Right kidney (tissue), 1 donor: Measurements from ENCODE around the gene BICD2.

ENCODE experiments used
- DNase-seq: peaks from one replicate; pipeline ENCODE4 v3.0.0-alpha.2; 2016

Gene BICD2

DNA sequence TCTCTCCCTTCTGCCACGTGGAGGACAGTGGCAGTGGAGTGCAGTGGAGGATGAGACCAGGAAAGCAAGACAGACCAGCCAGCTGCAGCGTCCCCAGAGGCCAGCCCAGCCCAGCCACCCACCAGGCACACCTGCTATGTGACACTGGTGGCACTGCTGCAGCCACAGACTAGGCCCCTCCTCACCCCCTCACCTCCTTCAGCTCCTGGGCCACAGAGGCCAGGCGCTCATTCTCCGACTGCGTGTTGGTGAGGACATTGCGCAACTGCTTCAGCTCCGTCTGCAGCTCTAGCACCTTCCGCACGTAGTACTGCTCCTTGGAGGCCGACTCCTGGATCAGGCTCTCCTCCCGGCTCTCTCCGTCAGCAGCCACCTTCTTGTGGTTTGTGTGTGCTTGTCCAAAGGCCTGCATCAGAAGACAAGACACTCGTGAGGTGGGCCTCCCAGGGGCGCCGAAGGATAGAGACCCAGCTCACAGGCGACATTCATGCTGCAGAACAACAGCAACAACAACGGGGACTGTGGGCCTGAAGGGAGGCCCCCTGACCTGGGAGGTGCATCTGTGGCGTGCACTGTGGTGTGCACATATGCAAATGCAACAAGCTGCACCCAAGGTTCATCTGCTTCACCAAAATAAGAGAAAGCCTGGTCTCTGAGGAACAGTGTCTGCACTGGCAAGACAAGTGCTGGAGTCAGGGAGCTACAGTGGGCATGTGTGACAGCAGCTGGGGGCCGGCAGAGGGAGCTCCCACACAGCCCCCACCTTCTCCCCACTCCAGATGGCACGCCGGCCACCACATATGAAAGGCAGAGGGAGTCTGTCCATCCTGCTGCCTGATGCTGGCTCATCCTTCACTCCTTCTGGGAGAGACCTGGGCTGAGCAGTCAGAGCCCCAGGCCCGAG is 35.5 kb downstream of the BICD2 start:
- no peak for DNase-seq

DNA sequence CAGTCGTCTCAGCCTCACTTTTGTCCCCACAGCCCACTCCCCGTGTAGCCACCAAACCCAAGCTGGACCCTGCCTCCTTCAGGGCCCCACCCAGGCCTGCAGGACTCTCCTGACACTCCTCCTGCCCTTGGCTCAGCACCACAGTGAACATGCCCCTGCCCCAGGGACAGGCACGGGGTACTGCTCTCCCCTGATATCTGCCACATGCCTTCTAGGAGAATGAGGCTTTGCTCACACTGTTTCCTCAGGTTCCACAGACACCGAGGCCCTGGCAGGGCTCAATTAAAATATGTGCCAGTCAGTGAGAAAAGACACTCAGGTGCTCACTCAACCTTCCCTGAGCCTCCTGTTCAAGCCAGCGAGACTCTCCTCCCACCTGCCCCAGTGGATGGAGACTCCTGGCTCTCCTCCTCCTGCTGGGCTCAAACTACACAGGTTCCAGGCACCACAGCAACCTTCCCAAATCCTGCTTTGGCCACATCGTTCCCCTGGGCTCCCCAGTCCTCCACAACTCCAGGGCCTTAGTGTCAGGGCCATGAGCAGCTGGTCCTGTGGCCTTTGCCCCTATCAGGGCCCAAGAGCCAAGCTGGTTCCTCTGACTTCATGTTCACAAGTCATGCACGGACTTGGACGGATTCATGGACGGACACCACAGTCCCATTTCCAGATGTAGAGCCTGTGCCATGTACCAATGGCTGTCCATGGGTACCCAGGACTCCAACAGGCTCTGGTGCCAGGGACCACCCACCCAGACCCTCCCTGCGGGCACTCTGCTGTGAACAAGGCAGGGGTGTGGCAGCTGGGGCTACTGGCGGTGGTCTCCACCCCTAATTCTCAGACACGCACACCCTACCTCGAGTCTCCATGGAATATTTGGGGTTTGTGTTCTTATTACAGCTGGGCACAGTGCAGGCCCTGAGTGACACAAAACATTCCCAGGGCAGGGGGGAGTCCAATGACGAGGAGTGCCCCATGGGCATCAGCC is 36.6 kb downstream of the BICD2 start:
- no peak for DNase-seq

DNA sequence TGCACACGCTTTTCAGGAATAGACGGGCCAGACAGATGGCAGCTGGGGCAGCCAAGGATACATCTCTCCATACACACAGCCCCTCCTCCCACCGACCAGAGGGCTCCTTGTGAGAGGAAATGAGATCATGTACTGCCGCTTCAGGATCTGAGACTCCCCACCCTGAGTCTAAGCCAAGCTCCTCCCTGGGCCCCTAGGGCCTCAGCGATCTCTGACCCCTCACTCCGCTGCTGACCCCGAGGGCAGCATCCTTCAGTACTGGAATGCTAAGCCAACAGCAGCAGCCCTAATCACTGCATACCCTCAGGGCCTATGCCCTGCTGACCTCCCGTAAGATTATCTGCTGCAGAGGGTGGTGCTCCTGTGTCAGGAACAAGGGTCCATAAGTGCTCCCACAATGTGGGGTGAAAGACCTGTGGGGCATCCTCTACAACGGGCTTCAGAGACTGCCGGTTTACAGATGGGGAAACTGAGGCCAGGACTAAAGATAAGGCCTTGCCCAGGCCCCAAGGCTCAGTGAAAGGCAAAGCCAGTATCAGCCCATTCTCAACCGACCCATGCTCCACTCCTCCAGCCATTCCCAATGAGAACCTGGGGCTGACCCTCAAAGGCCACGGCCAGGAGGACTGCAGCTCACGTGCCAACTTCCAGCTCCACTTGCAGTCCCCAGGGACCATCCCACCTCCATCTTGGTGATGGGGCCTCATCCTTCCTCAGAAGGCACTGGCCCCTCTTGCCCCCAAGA is 37.5 kb downstream of the BICD2 start:
- no peak for DNase-seq

DNA sequence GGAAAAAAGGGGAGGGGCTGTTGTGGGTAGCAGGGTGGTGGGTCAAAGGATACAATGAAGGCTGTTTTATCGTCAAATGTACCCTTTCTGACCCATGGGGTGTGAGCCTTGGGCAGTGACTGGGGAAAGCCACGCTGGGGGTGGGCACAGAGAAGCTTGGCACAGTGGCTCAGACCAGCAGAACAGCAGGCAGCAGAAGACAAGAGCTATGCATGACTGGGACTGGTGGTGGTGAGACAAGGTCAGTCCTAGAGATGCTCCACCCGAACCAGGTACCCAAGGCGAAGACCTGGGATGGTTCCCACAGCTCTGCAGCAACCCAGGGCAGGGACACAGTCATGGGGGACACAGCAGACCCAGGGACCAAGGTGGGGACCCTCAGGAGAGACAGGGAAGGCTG is 38.3 kb downstream of the BICD2 start:
- DNase-seq = no peak

DNA sequence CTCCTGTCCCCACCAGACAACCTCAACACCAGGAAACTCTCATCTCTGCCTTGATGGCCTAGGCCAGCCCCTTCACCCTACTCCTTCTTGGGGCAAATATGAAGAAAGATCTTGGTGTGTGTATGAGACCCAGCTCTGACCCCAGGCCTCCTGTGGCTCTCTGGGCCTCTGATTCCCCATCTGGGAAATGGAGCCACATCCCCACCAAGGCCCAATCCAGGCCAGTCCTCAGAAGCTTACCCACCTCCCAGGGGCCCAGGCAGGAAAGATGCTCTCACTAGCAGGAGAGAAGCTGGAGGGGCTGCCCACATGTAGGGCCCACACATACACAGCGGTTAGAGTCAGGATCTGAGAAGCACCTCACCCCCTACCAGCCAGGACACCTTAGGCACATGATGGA is 38.9 kb downstream of the BICD2 start:
- DNase-seq = no peak

DNA sequence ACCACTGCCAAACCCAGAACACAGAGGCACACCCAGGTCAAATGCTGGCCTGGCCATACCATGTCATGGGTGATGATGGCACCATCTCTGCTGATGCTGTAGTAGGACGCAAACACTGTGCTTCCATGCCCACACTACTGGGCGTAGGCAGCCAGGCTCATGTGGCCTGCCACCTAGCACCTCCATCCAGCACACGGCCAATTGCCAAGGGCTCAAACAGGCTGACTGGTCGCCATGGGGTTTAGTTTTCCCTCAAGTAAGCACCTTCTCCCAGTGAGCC is 39.4 kb downstream of the BICD2 start:
- no peak for DNase-seq

DNA sequence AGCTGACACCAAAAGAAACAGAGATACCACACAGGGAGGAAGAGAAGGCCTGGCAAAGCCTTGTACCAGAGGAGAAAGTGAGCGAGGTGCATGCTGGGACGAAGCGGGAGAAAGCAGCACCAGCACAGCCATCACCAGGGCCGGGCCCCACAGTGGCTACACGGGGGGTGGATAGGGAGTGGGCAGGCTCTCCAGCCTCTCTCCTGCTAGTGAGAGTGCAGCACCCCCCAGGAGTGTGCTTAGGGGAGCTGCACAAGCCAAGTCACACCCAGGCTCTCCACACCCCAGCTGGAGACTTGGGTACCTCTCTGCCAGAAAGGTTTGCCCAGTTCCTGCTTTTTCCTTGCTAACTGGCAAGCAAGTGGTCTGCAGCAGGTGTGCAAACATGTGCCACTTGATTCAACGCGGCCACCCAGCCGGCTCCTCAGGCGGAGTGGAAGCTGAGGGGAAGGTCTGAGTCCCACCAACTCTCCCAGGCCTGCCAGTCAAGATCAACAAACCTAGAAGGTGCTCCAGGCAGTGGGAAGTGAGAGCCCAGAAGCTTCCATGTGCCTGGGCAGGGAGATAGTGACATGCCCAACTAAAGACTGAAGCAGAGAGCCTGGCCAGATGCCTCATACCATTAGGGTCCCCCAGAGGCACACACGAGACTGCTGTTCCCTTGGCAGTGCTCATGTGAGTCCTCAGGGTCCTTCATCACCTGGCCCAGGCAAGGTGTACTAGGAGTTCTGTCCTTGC is 39.9 kb downstream of the BICD2 start:
- no peak for DNase-seq

DNA sequence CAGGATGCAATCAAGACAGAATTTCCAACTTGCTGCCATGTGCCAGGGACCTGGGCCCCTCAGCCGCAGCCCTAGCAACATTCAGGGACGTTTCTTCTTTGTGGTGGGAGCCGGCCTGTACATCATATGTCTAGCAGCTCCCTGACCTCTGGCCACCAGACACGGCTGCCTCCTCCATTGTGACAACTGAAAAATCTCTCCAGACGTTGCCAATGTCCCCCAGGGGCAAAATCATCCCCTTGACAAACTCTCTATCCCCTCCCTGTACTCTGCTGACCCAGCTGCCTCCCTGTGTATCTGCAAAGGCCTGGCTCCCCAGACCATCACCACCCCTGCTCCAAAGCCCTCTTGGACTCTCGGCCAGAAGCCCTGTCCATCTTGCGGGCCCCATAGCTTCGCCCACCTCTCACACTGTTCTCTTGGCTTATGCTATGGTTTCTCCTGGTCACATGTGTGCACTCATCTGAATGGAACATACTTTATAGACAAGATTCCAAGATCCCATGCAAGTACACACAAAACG is 40.8 kb downstream of the BICD2 start:
- no peak for DNase-seq

DNA sequence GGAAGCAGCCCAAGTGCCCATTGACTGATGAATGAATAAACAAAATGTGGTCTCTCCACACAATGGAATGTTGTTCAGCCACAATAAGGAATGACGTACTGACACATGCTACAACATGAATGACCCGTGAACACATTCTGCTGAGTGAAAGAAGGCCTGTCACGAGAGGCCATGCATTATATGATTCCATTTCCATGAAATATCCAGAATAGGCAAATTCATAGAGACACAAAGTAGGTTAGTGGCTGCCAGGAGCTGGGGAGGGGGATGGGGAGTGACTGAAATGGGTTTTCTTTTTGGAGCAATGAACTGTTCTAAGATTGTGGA is 41.4 kb downstream of the BICD2 start:
- no peak for DNase-seq

DNA sequence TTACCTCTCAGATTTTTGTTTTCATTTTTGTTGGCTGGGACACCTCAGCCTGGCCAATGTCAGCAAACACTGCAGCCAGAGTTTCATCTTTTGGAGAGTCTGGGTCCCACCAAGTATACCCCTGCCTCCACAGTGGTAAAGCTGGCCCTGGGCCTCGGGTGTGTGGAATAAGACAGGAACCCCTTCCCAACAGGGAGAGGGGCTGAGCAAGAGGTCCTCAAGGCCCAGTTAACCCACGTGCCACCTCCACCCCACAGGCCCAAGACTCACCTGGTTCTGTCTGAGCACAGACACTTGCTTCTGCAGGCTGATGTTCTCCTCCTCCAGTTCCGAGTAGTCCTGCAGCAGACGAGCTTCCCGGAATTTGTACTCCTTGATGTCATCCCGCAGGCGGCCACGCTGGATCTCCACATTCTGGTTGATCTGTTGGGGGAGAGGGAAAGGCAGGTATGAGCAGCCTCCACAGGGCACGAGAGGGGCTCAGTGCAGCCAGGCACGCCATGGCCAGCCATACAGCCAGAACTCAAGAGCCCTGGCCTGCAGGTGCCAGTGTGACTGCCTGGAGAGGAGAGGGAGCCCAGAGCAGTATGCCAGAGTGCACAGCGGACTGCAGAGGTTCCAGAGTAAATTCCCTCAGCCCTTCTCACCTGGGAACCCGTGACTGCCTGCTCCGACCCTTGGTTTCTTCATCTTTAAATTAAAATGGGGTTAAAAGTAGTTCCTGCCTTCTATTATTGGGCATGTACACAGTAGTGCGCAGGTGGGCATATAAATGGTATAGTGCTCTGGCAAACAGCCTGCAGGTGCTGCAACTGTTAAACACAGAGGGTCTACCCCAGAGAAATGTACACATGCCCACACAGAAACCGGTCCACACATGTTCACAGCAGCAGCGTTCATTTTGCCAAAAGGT is 42.0 kb downstream of the BICD2 start:
- DNase-seq = no peak

DNA sequence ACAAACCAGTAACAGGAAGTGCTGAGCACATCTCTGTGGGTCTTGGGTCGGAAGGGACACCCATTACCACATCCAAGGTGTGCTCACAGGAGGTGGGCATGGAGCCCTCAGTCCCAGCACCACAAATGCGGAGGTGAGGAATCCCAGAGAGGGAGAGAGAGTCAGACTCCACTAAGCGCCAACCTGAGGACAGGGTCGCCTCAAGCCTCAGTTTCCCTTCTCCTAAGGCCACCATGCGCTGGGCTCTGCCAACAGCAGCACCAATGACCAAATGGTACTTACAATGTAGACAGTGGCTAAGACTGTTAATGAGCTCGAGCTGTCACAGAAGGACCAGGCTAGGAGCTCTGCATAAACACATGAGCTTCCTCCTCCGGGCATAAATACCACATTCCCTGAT is 43.1 kb downstream of the BICD2 start:
- no peak for DNase-seq

DNA sequence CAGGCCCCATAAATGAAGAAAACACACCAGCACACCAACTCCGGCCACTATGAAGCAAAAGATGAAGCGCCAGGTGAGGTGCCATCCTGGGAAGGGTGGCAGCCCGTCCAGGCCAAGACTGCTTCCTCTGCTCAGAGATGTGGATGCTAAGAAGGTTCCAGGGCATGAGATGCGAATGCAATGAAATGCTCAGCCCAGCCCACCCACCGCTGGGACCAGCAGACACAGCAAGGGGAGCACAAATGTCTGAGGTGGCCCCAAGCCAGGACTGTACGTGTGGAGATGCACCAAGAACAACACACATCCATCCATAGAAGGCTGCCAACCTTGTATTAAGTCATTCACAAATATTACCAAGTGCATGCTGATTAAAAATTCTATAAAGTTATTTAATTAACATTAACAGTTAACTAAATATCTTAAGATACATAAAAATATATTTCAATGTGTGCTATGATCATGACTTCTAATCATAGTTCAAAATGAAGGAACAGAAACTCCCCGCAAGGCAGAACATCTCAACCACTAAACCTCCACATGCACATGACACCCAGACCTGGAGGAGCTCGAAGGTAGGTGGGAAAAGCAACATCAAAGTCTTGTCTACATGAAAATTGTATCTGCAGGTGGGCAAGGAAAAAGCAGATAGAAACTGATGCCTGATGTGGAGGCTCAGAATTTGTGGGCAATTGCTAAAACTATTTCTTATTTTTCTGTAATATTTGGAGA is 43.7 kb downstream of the BICD2 start:
- DNase-seq = no peak

DNA sequence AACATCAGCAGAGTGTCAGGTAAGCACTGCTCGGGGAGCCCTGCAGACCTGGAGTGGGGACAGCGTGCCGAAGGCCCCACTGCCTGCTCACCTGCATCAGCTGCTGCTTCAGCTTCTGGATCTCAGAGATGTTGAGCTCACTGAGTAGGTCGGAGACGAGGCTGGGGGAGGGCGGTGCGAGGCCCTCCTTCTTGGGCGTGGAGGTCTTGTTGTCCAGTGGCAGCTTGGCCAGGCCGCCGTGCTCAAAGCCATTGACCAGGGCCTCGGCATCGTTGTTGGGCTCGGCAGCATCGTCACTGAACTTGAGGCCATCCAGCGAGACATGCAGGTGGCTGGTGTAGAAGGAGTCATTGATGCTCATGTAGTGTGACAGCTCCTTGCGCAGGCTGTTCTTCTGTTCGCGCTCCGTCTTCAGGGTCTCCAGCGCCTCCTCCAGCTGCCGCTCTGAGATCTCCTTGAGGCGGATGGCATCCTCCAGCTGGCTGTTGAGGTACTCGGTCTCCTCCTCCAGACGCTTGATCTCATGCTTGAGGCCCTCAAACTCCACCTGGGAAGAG is 44.3 kb downstream of the BICD2 start:
- DNase-seq = no peak

DNA sequence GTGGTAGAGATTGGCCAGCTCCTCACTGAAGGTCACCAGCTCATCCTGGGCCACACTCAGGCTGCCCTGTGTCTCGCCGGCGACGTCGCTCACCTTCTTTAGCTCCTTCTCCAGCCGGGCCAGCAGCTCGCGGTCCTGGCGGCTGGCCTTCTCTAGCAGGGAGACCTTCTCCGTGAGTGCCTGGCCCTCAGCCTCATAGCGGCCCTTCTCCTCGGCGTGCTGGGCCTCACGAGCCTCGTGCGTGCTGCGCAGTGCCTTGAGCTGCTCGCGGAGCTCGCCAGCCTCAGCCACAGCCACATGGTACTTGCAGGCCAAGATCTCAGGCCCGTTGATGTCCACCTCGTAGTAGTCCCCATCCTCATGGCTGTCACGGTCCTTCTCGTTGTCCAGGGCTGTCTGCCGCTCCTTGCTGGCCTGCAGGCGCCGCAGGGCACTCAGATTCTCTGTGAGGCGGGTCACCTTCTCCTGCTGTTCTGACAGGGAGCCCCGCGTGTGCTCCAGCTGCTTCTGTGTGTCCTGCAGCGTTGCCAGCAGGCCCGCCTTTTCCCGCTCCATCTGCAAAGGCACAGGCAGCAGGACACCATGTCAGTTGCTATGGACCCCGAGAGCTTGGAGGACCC is 45.5 kb downstream of the BICD2 start:
- DNase-seq = no peak

DNA sequence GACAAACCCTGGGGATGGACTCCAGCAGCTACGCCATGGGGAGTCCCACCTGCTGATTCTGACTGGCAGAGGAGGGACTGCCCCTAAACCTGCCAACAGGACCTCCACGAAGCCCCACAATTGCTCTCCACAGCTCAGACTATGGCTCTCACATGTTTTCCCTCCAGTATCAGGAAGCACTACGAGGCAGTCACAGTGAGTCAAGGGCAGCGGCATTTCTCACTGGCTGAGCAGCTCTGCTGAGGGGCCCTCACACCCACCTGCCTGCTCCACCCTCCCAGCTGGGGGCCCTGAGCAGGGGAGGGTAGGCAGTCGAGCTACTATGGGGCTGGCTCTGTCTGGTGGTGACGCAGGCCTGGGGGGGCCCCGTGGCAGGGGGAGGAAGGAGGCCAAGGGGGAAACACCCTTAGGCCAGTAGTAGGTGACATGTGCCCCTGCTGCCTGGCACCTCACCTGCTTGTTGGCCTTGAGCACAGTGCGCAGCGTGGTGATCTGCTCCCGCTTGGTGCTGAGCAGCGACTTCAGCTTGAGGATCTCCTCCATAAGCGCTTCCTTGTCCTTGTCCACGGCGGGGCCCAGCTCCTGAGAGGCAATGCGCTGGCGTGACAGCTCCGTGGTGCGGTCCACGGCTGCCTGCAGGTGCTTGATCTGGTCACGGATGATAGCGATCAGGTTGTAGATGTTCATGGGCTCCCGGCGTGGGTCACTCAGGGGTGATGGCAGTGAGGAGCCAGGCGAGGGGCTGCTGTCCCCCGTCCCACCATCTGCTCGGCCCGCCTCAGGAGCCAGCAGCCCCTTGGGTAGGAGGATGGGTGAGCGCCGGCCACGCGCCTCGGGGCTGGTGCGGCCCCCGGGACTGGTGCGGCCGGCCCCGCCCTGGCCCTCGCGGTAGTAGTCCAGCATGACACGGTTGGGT is 46.3 kb downstream of the BICD2 start:
- DNase-seq = no peak

DNA sequence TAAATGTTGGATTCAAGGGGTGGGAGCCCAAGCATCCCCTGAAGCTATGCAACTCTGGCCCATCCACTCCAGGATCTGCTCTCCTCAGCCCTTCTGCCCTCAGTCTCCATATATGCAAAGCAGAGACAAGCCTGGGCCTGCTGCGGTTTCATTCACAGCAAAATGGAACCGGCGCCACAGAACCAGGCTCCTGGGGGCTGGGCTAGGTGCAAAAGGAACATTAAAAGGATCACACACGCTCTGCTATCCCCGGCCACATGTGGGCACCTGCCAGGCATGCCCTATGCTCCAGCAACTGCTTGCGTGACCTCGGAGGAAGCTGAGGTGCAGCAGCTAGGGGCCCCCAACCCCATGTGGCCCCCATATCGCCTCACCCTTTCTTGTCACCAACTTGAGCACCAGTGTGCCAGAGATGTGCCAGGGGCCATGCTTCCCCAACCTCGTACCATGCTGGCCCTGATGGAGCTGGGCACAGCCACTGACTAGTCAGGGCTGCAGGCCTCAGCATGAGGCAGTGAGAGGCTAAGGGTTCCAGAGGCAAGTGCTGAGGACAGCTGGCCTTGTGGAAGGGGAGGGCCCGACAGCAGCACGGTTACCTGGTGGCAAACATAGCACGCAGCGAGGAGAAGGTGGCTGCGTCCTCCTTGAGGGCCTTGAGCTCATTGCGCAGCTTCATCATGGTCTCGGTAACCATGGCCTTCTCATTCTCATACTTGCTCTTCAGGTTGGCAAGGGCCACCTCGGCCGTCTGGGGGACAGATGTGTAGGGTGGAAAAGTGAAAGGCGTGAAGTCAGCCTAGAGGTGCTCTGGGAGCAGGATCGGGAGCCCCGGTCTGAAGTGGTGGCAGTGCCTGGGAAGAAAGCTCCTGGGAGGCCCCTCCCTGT is 47.2 kb downstream of the BICD2 start:
- DNase-seq = no peak

DNA sequence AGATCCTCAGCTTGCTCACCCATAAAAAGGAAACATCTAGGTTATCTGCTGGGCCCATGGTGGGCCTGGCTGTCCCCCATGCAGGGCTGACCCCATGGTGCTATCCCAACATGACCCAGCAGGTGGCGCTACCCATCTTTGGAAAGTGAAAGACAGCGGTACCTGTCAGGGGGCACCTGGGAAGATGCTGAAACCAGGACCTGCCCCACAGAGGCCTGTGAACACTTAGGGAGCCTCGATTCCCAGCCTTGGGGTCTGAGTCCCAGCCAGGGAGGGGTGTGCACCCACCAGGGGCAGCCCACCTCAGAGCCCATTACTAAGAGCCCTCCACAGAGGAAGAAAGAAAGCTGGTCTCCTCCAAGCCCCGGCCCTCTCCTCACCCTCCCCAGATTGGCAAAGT is 48.1 kb downstream of the BICD2 start:
- DNase-seq = peak; percentile 51
